Mesendoderm (in vitro differentiated cells): ENCODE data around the gene TRIM36.

Experiments used
- DNase-seq: peaks from one replicate; pipeline ENCODE4 v3.0.0; 2013
- H2AK5ac ChIP-seq: 2 replicates; pipeline ENCODE4 v1.6.1; 2013; ENCODE audit warnings: low read length, inconsistent platforms
- H2BK120ac ChIP-seq: 2 replicates; pipeline ENCODE4 v1.6.1; 2013; ENCODE audit warnings: low read depth, mild to moderate bottlenecking, low read length, moderate library complexity, mixed read lengths
- H2BK15ac ChIP-seq: replicated peaks from 2 replicates; pipeline ENCODE4 v1.6.1; 2013; ENCODE audit warnings: low read depth, mild to moderate bottlenecking, moderate library complexity
- H2BK5ac ChIP-seq: 2 replicates; pipeline ENCODE4 v1.6.1; 2013; ENCODE audit warnings: low read length, inconsistent platforms
- H3K18ac ChIP-seq: 2 replicates; pipeline ENCODE4 v1.6.1; 2013; ENCODE audit warnings: mild to moderate bottlenecking, low read length, mixed read lengths
- H3K23ac ChIP-seq: one replicate; pipeline ENCODE4 v1.6.1; 2013; ENCODE audit warnings: low read length
- H3K27ac ChIP-seq: 2 replicates; pipeline ENCODE4 v1.5.1; 2013; ENCODE audit warnings: low read depth, mild to moderate bottlenecking, inconsistent platforms, low read length, moderate library complexity
- H3K27me3 ChIP-seq: 2 replicates; pipeline ENCODE4 v1.6.1; 2013; ENCODE audit warnings: low read length, control low read depth, mild to moderate bottlenecking, inconsistent platforms; ENCODE audit not compliant: insufficient read depth, poor library complexity
- H3K36me3 ChIP-seq: 2 replicates; pipeline ENCODE4 v1.6.1; 2013; ENCODE audit warnings: low read length, inconsistent platforms; ENCODE audit not compliant: control insufficient read depth, insufficient read depth
- H3K4ac ChIP-seq: one replicate; pipeline ENCODE4 v1.6.1; 2013; ENCODE audit warnings: low read depth, mild to moderate bottlenecking, low read length, moderate library complexity
- H3K4me1 ChIP-seq: 2 replicates; pipeline ENCODE4 v1.6.1; 2013; ENCODE audit warnings: low read depth, low read length, inconsistent platforms; ENCODE audit not compliant: control insufficient read depth
- H3K4me2 ChIP-seq: 2 replicates; pipeline ENCODE4 v1.6.1; 2013; ENCODE audit warnings: low read length
- H3K4me3 ChIP-seq: 2 replicates; pipeline ENCODE4 v1.5.1; 2013; ENCODE audit warnings: mild to moderate bottlenecking, low read length
- H3K56ac ChIP-seq: one replicate; pipeline ENCODE4 v1.6.1; 2013; ENCODE audit warnings: low read length
- H3K79me1 ChIP-seq: 2 replicates; pipeline ENCODE4 v1.6.1; 2013; ENCODE audit warnings: low read length, inconsistent platforms
- H3K79me2 ChIP-seq: 2 replicates; pipeline ENCODE4 v1.6.1; 2013; ENCODE audit warnings: mild to moderate bottlenecking, low read length; ENCODE audit not compliant: control insufficient read depth, insufficient read depth
- H3K9ac ChIP-seq: 2 replicates; pipeline ENCODE4 v1.6.1; 2013; ENCODE audit warnings: low read length, inconsistent platforms
- H4K5ac ChIP-seq: one replicate; pipeline ENCODE4 v1.6.1; 2013; ENCODE audit warnings: low read length
- H4K8ac ChIP-seq: one replicate; pipeline ENCODE4 v1.6.1; 2013; ENCODE audit warnings: low read depth, mild to moderate bottlenecking, control low read depth, low read length, moderate library complexity
- WGBS: extraction: QIAGEN DNeasy Blood & Tissue Kit; methylation state at CpG from one replicate; pipeline ENCODE4 v1.1.7; 2013; ENCODE audit warnings: low lambda C conversion rate, missing lambda C conversion rate; ENCODE audit not compliant: insufficient coverage; ENCODE audit errors: extremely low coverage; 5-methylcytosine and 5-hydroxymethylcytosine counted together

Gene TRIM36

GRCh38 chr5:115126303-115126702 lies 43.4 kb downstream of the TRIM36 start:
- Histone ChIP-seq H3K27ac (no peak overlapping the region), H2BK5ac (no peak overlapping the region), H3K4ac (no peak overlapping the region), H3K36me3 (no peaks in the 10 kb centered on the region), H2AK5ac (no peak overlapping the region), H3K23ac (no peak overlapping the region), H4K5ac (no peak overlapping the region), H3K79me1 (no peaks in the 10 kb centered on the region), H3K79me2 (no peaks in the 10 kb centered on the region), H3K27me3 (no peaks in the 10 kb centered on the region), H3K4me3 (no peak overlapping the region), H3K4me1 (no peaks in the 10 kb centered on the region), H3K9ac (no peak overlapping the region), H3K18ac (no peak overlapping the region), H4K8ac (no peak overlapping the region), H3K56ac (no peak overlapping the region), H2BK15ac (no peak overlapping the region), H3K4me2 (no peak overlapping the region), H2BK120ac (no peak overlapping the region)
- DNase-seq, result no peak
- no CpG with 5 or more reads among the region's 5 CpGs for WGBS

- H3K36me3 ChIP-seq, result no peaks in the 10 kb centered on the region
- no peak overlapping the region for H4K8ac ChIP-seq
- H3K4me2 ChIP-seq, result no peak overlapping the region
- H3K4me1 ChIP-seq, result no peaks in the 10 kb centered on the region
- H3K79me1 ChIP-seq, result no peaks in the 10 kb centered on the region
- no peaks in the 10 kb centered on the region for H3K27me3 ChIP-seq
- H2BK120ac ChIP-seq, result no peak overlapping the region
- no peak overlapping the region for H3K27ac ChIP-seq
- no peak overlapping the region for H3K4ac ChIP-seq
- no peak overlapping the region for H2BK15ac ChIP-seq
- H3K9ac ChIP-seq, result no peak overlapping the region
- H2BK5ac ChIP-seq, result no peak overlapping the region
- no peak overlapping the region for H3K56ac ChIP-seq
- no peak overlapping the region for H2AK5ac ChIP-seq
- no peak overlapping the region for H3K18ac ChIP-seq
- no peak for DNase-seq
- no peak overlapping the region for H3K23ac ChIP-seq
- H3K4me3 ChIP-seq, result no peak overlapping the region
- no peaks in the 10 kb centered on the region for H3K79me2 ChIP-seq
- WGBS, result no CpG with 5 or more reads among the region's 1 CpG
- no peak overlapping the region for H4K5ac ChIP-seq
Observed at GRCh38 chr5:115124741-115125140, 45.0 kb downstream of the TRIM36 start.

GRCh38 chr5:115116001-115116400 lies 53.7 kb downstream of the TRIM36 start:
- Histone ChIP-seq H3K4me2 (no peak overlapping the region), H2BK15ac (no peak overlapping the region), H3K23ac (no peak overlapping the region), H3K27me3 (no peaks in the 10 kb centered on the region), H3K56ac (no peak overlapping the region), H3K79me1 (no peaks in the 10 kb centered on the region), H2BK5ac (no peak overlapping the region), H2AK5ac (no peak overlapping the region), H3K4me3 (no peak overlapping the region), H4K8ac (no peak overlapping the region), H2BK120ac (no peak overlapping the region), H3K4ac (no peak overlapping the region), H3K36me3 (no peaks in the 10 kb centered on the region), H3K4me1 (no peaks in the 10 kb centered on the region), H4K5ac (no peak overlapping the region), H3K9ac (no peak overlapping the region), H3K18ac (no peak overlapping the region), H3K79me2 (no peaks in the 10 kb centered on the region), H3K27ac (no peak overlapping the region)
- no peak for DNase-seq

- H4K8ac ChIP-seq, result no peak overlapping the region
- H3K56ac ChIP-seq, result no peak overlapping the region
- H2BK120ac ChIP-seq, result no peak overlapping the region
- no peak overlapping the region for H3K4me3 ChIP-seq
- H3K27ac ChIP-seq, result no peak overlapping the region
- H3K18ac ChIP-seq, result no peak overlapping the region
- H2BK5ac ChIP-seq, result no peak overlapping the region
- no peaks in the 10 kb centered on the region for H3K79me1 ChIP-seq
- no peak for DNase-seq
- no peak overlapping the region for H4K5ac ChIP-seq
- H3K27me3 ChIP-seq, result no peaks in the 10 kb centered on the region
- no peak overlapping the region for H3K4me2 ChIP-seq
- no peak overlapping the region for H3K9ac ChIP-seq
- no peak overlapping the region for H2BK15ac ChIP-seq
- no peaks in the 10 kb centered on the region for H3K79me2 ChIP-seq
- no peak overlapping the region for H2AK5ac ChIP-seq
- H3K4ac ChIP-seq, result no peak overlapping the region
- no peaks in the 10 kb centered on the region for H3K36me3 ChIP-seq
- WGBS, result no CpG with 5 or more reads among the region's 5 CpGs
- no peaks in the 10 kb centered on the region for H3K4me1 ChIP-seq
- no peak overlapping the region for H3K23ac ChIP-seq
Observed at GRCh38 chr5:115109840-115110239, 59.9 kb downstream of the TRIM36 start.

GRCh38 chr5:115109356-115109755 lies 60.4 kb downstream of the TRIM36 start:
- Histone ChIP-seq H3K4me2 (no peak overlapping the region), H3K4me3 (no peak overlapping the region), H2BK120ac (no peak overlapping the region), H3K36me3 (no peaks in the 10 kb centered on the region), H3K9ac (no peak overlapping the region), H3K79me2 (no peaks in the 10 kb centered on the region), H3K4me1 (no peaks in the 10 kb centered on the region), H2BK15ac (no peak overlapping the region), H3K4ac (no peak overlapping the region), H3K23ac (no peak overlapping the region), H3K56ac (no peak overlapping the region), H3K79me1 (no peaks in the 10 kb centered on the region), H4K5ac (no peak overlapping the region), H2BK5ac (no peak overlapping the region), H3K27ac (no peak overlapping the region), H2AK5ac (no peak overlapping the region), H3K18ac (no peak overlapping the region), H3K27me3 (no peaks in the 10 kb centered on the region), H4K8ac (no peak overlapping the region)
- no peak for DNase-seq
- WGBS, result no CpG with 5 or more reads among the region's 5 CpGs

- Histone ChIP-seq H3K36me3 (no peaks in the 10 kb centered on the region), H3K4ac (no peak overlapping the region), H3K4me3 (no peak overlapping the region), H2BK5ac (no peak overlapping the region), H3K4me2 (no peak overlapping the region), H3K27me3 (no peaks in the 10 kb centered on the region), H3K23ac (no peak overlapping the region), H3K27ac (no peak overlapping the region), H3K4me1 (no peaks in the 10 kb centered on the region), H2BK120ac (no peak overlapping the region), H3K9ac (no peak overlapping the region), H4K5ac (no peak overlapping the region), H2AK5ac (no peak overlapping the region), H3K79me2 (no peaks in the 10 kb centered on the region), H3K79me1 (no peaks in the 10 kb centered on the region), H3K56ac (no peak overlapping the region), H4K8ac (no peak overlapping the region), H2BK15ac (no peak overlapping the region), H3K18ac (no peak overlapping the region)
- no CpG with 5 or more reads among the region's 6 CpGs for WGBS
- no peak for DNase-seq
Observed at GRCh38 chr5:115100319-115100955, 69.3 kb downstream of the TRIM36 start.
